H1 (cell line): ENCODE results near the gene TNS1. TPM values are rescaled to one million over a fixed set of nuclear protein-coding genes. Genes with fewer than 3 reads are reported as not detected.

ENCODE experiments used
- ATF2 ChIP-seq: IDR thresholded peaks from 2 replicates; pipeline ENCODE4 v1.6.1; 2012; ENCODE audit warnings: low read length, inconsistent platforms
- EGR1 ChIP-seq: IDR thresholded peaks from 2 replicates; pipeline ENCODE4 v1.6.1; 2011; ENCODE audit warnings: low read depth, low read length, borderline replicate concordance
- KDM1A ChIP-seq: fragments of 200-600, 300-600 bp; sonication (generic); IDR thresholded peaks from 2 replicates; pipeline ENCODE4 v1.7.1; 2016; ENCODE audit warnings: mild to moderate bottlenecking, low read length, borderline replicate concordance
- POLR2A ChIP-seq, 2 experiments: IDR thresholded peaks; 1 replicate in 1 of 2; 2 replicates in 1 of 2; pipeline ENCODE4 v1.6.1; 2011; ENCODE audit warnings: low read depth in 2 of 2, low read length in 2 of 2, mild to moderate bottlenecking in 2 of 2; ENCODE audit errors: control extremely low read depth in 1 of 2
- RXRA ChIP-seq: IDR thresholded peaks from 2 replicates; pipeline ENCODE4 v1.6.1; 2011; ENCODE audit warnings: low read depth, mild to moderate bottlenecking, low read length, moderate library complexity; ENCODE audit not compliant: insufficient read depth
- YY1 ChIP-seq: IDR thresholded peaks from 2 replicates; pipeline ENCODE4 v1.6.1; 2011; ENCODE audit warnings: low read depth, mild to moderate bottlenecking, low read length
- polyA plus RNA-seq, 7 experiments: library from polyadenylated mRNA; depleted of rRNA in 3 of 7; stranded (reverse) in 5 of 7; unstranded in 2 of 7; fragments of >200 nt in 5 of 7; fragments of 200-250 nt in 2 of 7; gene quantifications; 1 replicate in 5 of 7; 2 replicates in 1 of 7; 4 replicates in 1 of 7; pipeline versions ENCODE4 v1.2.1 to v1.2.3, GENCODE V29; 2011 to 2013; ENCODE audit warnings: missing spikeins in 2 of 7, mixed read lengths in 2 of 7
- total RNA-seq: library from RNA; stranded (reverse); fragmentation: NEBNext Ultra II Directional; extraction: Animal tissue kit (Norgen Biotek cat#: 25700); gene quantifications from 2 replicates; pipeline ENCODE4 v1.2.1, GENCODE V29; 2021

TNS1 gene
- total and polyA plus RNA-seq, 2 of the 8 experiments (the other 6 are each of a cell fraction or from before 2014, with no cell fraction given) = 1.5 to 5.1 TPM

GRCh38 chr2:217943446-217944321 is 59.1 kb downstream of the TNS1 start (continued):
- TF ChIP-seq KDM1A (no peak), POLR2A (IDR thresholded peaks at IDR 0.05; ENCODE audit: control extremely low read depth in 1 of 2, low read depth in 2 of 2, low read length in 2 of 2) (peak in 1 of 2 experiments; percentile 26; a peak in 1 of 3 replicates), ATF2 (no peak), RXRA (0 out of 2 replicates have a peak, but pooled peaks have one; percentile 20), EGR1 (0 out of 2 replicates have a peak, but pooled peaks have one; percentile 20), YY1 (peak; percentile 84)
